IPS-NIHi11 (cell line): ENCODE measurements around the gene PNPLA7.
"Not testable (repeated sequence)": the region's sequence is repeated elsewhere in the genome, so short reads cannot be mapped to it uniquely, and the experiment has no call there.

Experiments used
- DNase-seq: peaks from one replicate; pipeline ENCODE4 v3.0.0; 2012; ENCODE audit warnings: mixed read lengths, low spot score

Gene PNPLA7

GRCh38 chr9:137461316-137461662, 88.9 kb downstream of the PNPLA7 start:
- DNase-seq = no peak

DNA sequence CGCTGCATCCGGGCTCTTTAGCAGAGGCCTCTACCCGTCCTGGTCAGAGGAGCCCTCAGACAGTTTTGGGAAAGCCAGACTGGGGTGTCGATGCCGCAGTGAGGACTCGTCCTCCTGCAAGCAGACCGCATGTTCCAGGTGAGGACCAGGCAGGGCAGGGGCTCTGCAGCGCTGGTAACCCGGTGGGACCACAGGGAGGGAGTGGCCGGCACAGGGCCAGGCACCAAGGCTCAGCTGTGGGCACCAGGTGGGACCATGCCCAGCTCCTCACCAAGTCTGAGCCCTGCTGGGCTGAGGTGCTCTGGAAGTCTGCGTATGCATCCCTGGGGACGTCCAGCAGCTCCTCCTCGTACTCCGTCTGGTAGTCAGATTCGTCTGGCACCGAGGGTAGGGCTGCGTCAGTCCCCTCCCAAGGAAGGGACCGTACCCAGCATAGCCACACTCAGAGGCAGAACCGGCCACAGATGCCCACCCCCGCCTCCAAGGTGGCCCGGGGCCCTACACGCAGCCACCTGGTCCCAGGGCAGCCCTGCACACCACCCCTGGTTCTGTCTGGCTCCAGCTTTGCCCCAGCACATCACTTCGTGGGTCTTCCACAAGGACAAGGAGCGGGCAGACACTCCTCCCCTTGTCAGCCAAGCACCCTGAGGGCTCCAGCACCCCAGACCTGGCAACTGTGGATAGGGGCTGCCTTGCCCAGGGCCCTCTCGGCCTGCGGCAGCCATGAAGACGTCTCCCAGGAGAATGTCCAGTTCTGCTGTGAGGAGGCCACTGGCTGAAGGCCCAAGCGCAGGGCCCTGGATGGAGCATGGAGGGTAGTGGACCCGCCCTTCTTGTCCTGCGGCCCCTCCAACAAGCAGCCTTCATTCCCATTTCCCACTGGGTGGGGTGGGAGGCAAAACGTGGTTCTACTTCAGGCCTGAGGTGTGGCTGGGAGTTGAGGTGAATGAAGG, 89.6 kb downstream of the PNPLA7 start:
- DNase-seq = no peak

GRCh38 chr9:137459601-137460362, 90.4 kb downstream of the PNPLA7 start:
- DNase-seq = no peak

DNA sequence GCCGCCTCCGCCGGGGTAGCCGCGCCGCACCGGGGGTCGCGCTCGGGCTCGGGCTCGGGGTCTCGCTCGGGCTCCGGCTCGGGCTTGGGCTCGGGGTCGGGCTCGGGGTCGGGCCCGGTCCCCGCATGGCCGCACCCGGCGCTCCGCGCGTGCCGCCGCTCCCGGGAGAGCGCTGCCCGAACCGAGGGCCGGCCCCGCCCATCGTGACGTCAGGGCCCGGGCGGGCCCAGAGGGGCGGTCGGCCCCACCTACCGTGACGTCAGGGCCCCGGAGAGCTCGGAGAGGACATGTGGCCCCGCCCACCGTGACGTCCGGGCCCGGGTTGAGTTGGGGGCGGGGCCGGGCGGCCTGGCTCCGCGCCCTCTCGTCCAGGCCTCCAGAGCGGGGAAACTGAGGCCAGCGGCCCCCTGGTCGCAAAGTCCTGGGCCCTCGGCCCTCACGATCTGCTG, 91.0 kb downstream of the PNPLA7 start, which contains the start of gene NSMF:
NSMF (minus strand) TSS at position 183 of the 449 bp plus-strand sequence. CDS start 232 bp downstream, outside the sequence.
- peak; percentile 100 for DNase-seq

GRCh38 chr9:137458194-137459151, 91.7 kb downstream of the PNPLA7 start:
- DNase-seq = no peak

DNA sequence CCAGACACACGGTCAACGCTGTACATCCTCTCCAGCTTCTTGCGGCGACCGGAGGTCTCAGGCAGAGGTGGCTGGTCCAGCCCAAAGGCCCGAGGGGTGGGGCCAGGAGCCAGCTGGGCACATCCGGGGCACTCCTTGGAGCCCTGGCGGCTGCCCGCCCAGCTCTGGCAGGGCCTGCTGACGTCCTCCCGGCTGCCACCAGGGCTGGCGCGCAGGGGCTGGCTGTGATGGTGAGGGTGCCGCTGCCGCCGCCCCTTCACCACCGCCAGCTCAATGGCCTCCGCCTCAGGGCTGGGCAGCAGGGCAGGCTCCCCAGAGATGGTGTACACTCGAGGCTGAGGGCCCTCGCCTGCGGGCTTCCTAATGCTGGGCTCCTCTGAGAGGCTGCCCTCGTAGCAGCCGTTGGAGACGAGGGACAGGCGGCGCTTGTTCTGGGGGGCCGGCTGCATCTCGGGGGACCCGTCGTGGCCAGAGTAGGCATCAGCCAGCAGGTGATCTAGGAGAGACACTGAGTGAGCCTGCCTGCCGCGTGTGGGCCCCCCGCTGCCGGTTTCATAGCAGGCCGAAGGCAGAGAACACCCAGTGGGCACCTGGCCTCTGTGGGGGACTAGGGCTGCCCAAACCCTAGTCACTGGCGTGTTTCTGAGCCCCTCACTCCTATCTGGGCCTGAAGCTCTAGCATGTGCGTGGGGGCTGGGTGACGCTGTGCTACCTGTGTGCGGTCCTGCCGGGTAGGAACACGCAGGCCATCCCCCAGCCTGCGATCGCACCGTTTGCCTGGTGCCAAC, 92.6 kb downstream of the PNPLA7 start:
- DNase-seq = no peak

DNA sequence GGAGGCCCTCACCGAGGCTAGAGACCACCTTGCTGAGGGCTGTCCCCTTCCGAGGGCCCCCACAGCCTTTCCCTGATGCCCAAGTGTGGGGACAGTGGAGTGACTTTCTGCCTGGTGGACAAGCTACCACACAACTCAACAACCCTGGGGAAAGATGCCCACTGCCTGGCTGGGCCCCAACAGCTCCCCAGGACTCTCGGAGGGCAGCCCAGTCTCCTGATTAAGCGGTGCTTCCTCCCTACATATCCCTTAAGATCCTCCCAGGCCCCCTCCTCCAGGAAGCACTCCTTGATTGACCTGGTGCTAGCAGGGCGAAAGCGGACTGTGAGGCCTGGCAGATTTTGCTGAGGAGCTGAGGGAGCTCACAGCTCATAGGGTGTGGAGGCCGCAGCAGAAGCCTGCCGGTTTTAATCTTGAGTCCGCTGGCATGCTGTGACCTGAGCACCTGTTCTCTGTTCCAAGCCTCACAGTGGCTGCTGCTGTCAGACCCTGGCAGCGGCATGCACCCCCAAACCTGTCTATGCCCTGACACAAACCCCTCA, 93.3 kb downstream of the PNPLA7 start:
- DNase-seq = no peak

DNA sequence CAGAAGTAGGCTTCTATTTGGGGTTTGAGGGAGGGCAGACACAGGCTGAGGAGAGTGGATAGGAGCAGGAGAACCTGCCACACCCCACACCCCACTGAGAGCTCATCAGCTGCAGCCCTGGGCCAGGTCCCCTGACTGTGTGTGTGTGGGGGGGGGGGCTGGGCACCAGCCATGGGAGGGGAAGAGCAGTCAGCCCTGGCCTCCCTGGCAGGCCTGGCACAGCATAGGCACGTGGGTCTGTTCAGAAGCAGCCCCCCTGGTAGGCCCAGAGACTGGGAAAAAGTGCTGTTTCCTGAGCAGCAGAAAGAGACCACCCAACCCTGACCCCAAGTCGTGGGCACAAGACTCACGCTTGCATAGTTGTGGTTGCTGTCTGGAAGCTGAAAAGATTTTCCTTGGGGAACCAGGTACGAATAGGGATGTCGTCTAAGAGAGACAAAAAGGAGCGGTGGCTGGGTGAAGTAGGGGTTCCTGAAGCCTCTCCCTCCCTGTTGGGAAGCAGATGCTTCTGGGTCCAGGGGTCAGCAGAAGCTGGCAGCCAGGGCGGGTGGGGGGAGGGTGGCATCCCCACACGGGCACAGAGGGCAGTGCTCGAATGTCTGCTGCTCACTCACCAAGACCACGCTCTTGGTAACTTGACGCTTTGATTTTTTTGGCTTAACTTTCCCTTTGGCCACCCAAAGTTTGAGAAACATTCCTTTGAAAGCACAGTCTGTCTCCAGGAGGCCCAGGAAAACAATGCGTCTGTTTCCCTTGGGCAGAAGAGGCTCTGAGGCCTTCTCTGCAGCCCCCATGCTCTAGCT, 93.9 kb downstream of the PNPLA7 start:
- no peak for DNase-seq

GRCh38 chr9:137455359-137455991, 94.7 kb downstream of the PNPLA7 start:
- DNase-seq = no peak

- DNase-seq = no peak
Observed at GRCh38 chr9:137454597-137455358, 95.4 kb downstream of the PNPLA7 start.

DNA sequence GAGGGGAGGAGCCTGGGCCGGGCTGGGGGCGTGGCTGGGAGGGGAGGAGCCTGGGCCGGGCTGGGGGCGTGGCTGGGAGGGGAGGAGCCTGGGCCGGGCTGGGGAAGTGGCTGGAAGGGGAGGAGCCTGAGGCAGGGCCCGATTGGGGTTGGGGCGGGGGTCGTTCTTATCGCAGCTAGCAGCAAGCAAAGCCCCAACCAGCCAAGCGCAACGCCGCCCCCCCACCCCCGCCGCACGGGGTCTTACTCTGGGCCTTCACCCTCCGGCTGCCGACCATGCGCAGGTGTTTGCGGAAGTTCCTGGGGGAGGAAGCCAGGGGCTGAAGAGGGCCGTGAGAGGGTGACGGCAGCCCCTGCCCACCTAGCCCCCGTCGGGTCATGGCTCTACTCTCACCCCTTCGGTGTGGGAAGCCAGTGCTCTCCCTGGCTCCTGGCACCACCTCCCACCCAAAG, 96.0 kb downstream of the PNPLA7 start:
- DNase-seq = peak; percentile 73

DNA sequence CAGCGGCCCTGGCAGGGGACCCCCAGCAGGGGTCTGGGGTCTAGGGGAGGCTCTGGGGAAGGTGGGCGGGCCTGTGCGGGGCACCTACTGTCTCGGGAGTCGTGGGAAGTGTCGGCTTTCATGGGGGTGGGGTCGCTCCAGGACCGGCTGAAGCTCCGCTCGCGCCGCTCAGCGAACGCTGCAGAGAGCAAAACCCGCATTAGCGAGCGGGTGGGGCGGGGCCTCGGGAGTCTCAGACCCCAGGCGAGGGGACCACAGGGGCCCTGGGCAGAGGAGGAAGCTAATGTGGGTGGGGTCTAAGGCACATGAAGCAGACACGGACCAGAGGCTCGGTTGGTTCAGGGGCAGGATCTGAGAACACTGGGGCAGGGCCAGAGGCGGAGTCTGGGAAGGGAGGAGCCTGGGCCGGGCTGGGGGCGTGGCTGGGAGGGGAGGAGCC, 96.5 kb downstream of the PNPLA7 start:
- peak; percentile 90 for DNase-seq

DNA sequence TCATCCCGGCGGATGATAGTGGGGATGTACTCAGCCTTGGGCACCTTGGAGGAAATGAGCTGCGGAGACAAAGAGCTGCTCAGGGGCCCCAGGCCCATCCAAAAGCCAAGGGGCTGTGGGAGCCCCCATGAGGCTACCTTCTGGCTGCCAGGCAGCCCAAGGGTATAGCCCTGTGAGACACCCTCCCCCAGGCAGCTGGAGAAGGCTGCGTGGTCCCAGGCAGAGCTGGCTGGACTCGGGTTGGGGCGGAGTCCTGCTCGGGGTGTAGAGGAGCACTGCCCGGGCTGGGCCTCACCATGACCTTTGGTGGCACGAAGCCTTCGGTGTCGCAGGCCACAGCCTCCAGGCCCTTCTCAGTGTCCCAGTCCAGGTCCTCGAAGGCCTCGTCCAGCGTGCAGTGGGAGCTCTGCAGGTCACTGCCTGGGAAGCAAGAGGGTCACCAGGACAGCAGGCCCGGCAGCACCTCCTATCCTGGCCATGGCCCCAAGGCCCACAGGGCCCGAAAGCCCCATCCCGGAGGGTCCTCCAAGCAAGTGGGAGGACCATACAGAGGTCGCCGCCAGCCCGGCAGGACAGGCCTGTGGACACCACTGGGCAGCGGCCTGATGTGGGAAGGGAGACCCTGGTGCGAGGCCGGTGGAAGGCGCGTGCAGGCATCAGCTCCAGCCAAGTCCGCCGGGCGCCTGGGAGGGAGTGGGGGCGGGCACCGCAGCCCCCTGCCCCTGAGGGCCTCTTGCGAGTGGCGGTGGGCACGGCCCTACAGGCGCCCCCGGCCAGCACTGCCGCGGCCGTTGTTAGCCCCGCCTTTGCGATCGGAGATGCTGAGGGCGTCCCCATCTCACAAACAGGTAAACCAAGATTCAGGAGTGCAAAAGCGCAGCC, 97.2 kb downstream of the PNPLA7 start:
- DNase-seq = no peak

- no peak for DNase-seq
Observed at GRCh38 chr9:137452006-137452760, 98.0 kb downstream of the PNPLA7 start.

DNA sequence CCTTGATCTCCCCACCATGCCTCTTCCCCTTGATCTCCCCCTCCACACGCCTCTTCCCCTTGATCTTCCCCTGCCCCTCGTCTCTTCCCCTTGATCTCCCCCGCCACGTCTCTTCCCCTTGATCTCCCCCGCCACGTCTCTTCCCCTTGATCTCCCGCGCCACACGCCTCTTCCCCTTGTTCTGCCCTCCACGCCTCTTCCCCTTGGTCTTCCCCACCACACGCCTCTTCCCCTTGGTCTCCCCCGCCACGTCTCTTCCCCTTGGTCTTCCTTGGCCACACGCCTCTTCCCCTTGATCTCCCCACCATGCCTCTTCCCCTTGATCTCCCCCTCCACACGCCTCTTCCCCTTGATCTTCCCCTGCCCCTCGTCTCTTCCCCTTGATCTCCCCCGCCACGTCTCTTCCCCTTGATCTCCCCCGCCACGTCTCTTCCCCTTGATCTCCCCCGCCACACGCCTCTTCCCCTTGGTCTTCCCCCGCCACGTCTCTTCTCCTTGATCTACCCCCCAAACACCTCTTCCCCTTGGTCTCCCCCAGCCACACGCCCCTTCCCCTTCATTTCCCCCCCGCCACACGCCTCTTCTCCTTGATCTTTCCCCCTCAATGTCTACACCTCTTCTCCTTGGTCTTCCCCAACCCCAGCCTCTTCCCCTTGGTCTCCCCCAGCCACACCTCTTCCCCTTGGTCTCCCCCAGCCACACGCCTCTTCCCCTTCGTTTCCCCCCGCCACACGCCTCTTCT, 98.8 kb downstream of the PNPLA7 start:
- DNase-seq = not testable (repeated sequence)
